HL-60/S4 (cell line): ENCODE results near the gene POU3F1.
"Not testable (repeated sequence)": the region's sequence is repeated elsewhere in the genome, so short reads cannot be mapped to it uniquely, and the experiment has no call there.

Experiments used
- in situ Hi-C: fragments of 300-500 bp; cut with MboI; formaldehyde crosslinking; loops from 2 replicates; pipeline ENCODE4 v1.14.3; 2022; ENCODE audit warnings: low sequenced_read_pairs

Gene POU3F1

GRCh38 chr1:38050397-38051078 is 3.9 kb upstream of the POU3F1 start:
- in situ Hi-C loops = no loop called here

- in situ Hi-C loops = no loop called here
These were observed 1.1 kb upstream of the POU3F1 start for GRCh38 chr1:38047603-38048141.

DNA sequence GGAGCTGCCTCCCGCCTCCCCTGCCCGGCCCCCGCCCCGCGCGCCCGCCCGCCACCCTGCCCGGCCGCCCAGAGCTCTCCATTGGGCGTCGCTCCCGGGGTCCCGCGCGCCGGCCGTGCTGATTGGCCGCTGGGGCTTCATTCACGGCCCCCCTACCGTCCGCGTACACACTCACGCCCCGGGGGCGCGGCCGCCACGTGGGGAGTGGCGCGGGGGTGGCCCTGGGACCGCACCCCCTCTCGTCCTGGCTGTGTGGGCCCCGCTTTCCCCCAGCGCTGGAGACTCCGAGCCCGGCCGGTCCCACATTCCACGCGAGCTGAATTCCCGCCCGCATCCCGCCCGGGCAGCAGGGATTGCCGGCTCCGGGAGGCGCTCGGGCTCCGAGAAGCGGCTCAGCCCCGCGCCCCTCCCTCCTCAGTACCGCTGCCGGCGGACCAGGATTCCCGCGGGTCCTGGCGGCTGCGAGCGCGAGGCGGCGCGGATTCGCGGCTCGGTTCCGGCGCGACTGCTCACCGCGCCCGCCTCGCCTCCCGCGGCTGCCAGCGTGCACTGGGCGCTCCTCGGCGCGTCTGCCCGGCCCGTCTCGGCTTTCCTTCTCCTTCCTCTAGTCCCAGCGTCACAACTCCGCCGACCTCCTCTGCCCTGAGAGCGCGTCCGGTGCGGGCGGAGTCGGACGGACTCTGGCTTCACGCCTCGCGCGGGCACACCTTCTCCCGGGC is 450 bp upstream of the POU3F1 start:
- in situ Hi-C loops = no loop called here

GRCh38 chr1:38045401-38046332 is 926 bp downstream of the POU3F1 start:
- in situ Hi-C loops = no loop called here

DNA sequence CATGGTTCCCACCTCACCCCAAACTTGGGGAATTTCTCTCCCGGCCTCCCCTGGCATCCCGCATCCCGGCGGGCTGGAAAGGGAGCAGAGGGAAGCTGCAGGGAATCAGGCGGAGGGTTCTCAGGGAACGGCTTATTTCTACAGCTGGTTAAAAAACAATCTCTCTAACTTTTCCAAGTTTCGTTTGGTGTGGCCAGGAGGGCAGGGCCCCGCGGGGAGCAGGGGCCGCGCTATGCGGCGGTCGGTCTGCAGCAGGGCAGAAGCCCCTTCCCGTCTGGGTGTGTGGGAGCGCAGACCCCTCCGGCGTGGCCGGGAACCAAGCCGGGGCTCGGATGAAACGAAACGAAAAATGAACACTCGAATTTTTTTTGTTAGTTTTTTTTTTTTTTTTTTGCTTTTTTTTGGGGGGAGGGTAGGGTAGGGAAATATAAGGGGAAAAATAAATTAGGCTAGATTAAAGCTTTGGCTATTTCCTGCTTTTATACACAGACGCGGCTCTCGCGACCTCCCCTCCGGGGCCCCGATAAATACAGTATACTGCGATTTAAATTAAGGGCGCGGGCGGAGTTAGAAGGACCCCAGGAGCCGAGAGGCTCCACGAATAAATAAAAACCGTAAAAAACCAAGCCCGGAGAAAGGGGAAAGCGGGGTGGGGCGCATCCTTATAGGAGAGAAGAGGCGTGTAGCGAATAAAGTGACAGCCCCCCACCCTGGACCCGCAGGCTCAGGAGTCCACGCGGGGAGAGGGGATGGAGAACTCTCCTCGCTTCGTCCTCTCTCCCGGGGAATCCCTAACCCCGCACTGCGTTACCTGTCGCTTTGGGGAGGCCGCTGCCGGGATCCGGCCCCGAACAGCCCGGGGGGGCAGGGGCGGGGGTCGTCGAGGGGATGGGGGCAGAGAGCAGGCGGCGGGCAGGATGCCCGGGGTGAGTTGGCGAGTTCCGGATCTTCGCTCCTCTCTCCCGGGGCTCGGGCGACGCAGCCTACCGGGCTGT is 2.1 kb downstream of the POU3F1 start:
- in situ Hi-C loops = no loop called here

GRCh38 chr1:38043036-38043747 is 3.4 kb downstream of the POU3F1 start:
- in situ Hi-C loops = no loop called here

DNA sequence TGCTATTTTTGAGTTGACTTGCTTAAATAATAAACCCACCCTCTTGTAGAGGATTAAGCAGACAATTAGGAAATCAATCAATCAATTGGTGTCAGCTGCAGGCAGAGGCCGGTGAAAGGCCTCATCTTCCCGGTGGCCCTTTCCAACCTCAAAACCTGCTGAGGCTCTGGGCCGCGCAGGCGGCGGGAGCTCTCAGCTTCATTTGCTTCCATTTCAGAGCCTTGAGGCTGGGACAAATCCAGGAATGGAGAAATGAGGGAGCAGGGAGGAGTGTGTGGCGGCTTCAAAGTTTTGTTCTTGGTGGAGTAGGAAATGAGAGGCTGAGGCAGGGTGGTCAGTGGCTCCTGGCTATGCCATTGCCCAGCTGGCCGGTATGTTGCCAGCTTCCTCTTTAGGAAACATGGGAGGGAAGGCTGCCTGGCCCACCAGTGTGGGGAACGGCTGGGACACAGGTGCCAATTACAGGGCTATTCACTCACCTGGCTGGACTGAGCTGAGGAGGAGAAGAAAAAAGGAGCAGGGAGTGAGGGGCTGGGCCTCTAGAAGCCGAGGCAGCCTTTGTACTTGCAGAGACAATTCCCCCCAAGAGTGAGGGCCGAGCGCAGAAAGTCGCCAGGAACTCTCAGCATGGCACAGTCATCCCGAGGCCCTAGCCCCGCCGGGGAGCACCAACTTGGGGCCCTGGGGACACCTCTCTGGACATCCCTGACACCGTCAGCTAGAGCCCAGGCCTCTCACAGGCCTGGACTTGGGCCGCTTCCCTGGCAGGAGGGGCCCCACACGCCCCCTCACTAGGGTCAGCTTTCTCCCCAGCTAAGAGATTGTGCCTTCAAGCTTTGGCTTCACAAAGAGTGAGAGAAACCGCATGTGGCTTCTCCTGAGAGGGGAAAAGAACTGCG is 4.4 kb downstream of the POU3F1 start:
- in situ Hi-C loops = no loop called here

- in situ Hi-C loops = no loop called here
These were observed 7.1 kb downstream of the POU3F1 start for GRCh38 chr1:38039331-38040088.

DNA sequence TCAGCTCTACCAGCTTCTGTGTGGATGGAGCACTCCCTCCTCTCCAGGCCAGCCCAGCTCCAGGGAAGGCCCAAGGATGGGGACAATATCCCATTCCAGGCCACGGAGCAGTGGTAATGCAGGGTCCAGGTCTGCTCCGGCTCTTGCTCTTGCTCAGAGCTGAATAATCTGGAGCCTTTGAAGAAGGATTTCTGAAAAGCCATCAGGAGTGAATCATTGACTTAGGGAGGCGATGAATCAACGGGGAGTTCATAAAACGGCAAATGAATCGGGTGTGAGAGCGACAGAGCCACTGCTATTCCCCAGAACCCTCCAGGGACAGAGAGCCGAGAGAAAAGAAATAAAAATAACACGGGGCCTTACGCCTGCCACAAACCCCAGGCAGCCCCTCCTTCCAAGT is 7.7 kb downstream of the POU3F1 start:
- in situ Hi-C loops = no loop called here

- in situ Hi-C loops = no loop called here
These were observed 9.2 kb downstream of the POU3F1 start for GRCh38 chr1:38037221-38037939.

GRCh38 chr1:38034871-38035270 is 11.7 kb downstream of the POU3F1 start:
- in situ Hi-C loops = no loop called here

DNA sequence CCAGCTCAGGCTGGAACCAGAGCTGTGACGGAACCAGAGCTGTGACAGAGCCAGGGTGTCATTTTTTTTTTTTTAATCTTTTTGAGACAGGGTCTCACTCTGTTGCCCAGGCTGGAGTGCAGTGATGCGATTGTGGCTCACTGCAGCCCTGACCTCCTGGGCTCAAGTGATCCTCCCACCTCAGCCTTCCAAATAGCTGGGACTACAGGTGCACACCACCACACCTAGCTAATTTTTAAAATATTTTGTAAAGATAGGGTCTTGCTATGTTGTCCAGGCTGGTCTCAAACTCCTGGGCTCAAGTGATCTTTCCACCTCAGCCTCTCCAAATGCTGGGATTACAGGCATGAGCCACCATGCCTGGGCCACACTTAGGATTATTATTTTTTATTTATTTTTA is 13.6 kb downstream of the POU3F1 start:
- in situ Hi-C loops = not testable (repeated sequence)

GRCh38 chr1:38031513-38031866 is 15.1 kb downstream of the POU3F1 start:
- in situ Hi-C loops = no loop called here

- in situ Hi-C loops = no loop called here
These were observed 15.7 kb downstream of the POU3F1 start for GRCh38 chr1:38030596-38031512.

GRCh38 chr1:38029685-38030511 is 16.7 kb downstream of the POU3F1 start:
- in situ Hi-C loops = no loop called here
